Smooth muscle cell (in vitro differentiated cells): ENCODE measurements around the gene HDAC4. TPM values are rescaled to one million over a fixed set of nuclear protein-coding genes. Genes with fewer than 3 reads are reported as not detected.

Source experiments
- DNase-seq: peaks from one replicate; lab custom pipeline; 2025; ENCODE audit not compliant: unreplicated experiment; lab: John Stamatoyannopoulos, UW
- H2AFZ ChIP-seq: fragments of 200-600 bp; sonication (generic); 2 replicates; pipeline ENCODE4 v1.6.0; 2016; ENCODE audit warnings: antibody characterized with exemption, low read depth, mild to moderate bottlenecking
- H3F3A ChIP-seq: fragments of 200-600 bp; sonication (generic); 2 replicates; pipeline ENCODE4 v1.6.0; 2017; ENCODE audit warnings: antibody characterized with exemption, low read depth
- H3K27ac ChIP-seq: fragments of 200-600 bp; sonication (generic); 2 replicates; pipeline ENCODE4 v1.5.1; 2016; ENCODE audit warnings: low read depth, mild to moderate bottlenecking
- H3K27me3 ChIP-seq: fragments of 200-600 bp; sonication (generic); 2 replicates; pipeline ENCODE4 v1.6.1; 2016; ENCODE audit warnings: low read depth, mild to moderate bottlenecking
- H3K36me3 ChIP-seq: fragments of 200-600 bp; sonication (generic); 2 replicates; pipeline ENCODE4 v1.5.1; 2016; ENCODE audit warnings: low read depth
- H3K4me1 ChIP-seq: fragments of 200-600 bp; sonication (generic); 2 replicates; pipeline ENCODE4 v1.5.1; 2016; ENCODE audit warnings: low read depth
- H3K4me2 ChIP-seq: fragments of 200-600 bp; sonication (generic); 2 replicates; pipeline ENCODE4 v1.6.0; 2016; ENCODE audit warnings: mild to moderate bottlenecking
- H3K4me3 ChIP-seq: fragments of 200-600 bp; sonication (generic); 2 replicates; pipeline ENCODE4 v1.5.1; 2016; ENCODE audit warnings: mild to moderate bottlenecking
- H3K79me2 ChIP-seq: fragments of 200-600 bp; sonication (generic); 2 replicates; pipeline ENCODE4 v1.6.0; 2016; ENCODE audit warnings: low read depth, mild to moderate bottlenecking
- H3K9ac ChIP-seq: fragments of 200-600 bp; sonication (generic); 2 replicates; pipeline ENCODE4 v1.6.0; 2016; ENCODE audit warnings: low read depth
- H3K9me3 ChIP-seq: fragments of 200-600 bp; sonication (generic); replicated peaks from 2 replicates; pipeline ENCODE4 v1.5.1; 2016; ENCODE audit warnings: low read depth
- H4K20me1 ChIP-seq: fragments of 200-600 bp; sonication (generic); 2 replicates; pipeline ENCODE4 v1.6.0; 2016; ENCODE audit warnings: low read depth
- WGBS: methylation state at CpG from one replicate; pipeline ENCODE4 v1.1.7; 2016; ENCODE audit warnings: low lambda C conversion rate; 5-methylcytosine and 5-hydroxymethylcytosine counted together
- polyA plus RNA-seq: library from polyadenylated mRNA; unstranded; fragments of >200 nt; fragmentation: Nextera tagmentation; extraction: Ambion mirVana; gene quantifications from 2 replicates; pipeline ENCODE4 v1.2.1, GENCODE V29; 2016
- total RNA-seq: library from RNA; depleted of rRNA; stranded (reverse); fragments of >200 nt; gene quantifications from 2 replicates; pipeline ENCODE4 v1.2.3, GENCODE V29; 2014
- TF ChIP-seq, protein P1 (sequence below): fragments of 200-600 bp; sonication (generic); IDR thresholded peaks from 2 replicates; pipeline ENCODE4 v1.5.1; 2017; ENCODE audit warnings: borderline replicate concordance, mild to moderate bottlenecking, antibody characterized with exemption; ENCODE audit not compliant: insufficient read depth, poor library complexity, severe bottlenecking

The HDAC4 gene
- total and polyA plus RNA-seq, 2 experiments from 2014 or later = 6.2 to 35.7 TPM

DNA sequence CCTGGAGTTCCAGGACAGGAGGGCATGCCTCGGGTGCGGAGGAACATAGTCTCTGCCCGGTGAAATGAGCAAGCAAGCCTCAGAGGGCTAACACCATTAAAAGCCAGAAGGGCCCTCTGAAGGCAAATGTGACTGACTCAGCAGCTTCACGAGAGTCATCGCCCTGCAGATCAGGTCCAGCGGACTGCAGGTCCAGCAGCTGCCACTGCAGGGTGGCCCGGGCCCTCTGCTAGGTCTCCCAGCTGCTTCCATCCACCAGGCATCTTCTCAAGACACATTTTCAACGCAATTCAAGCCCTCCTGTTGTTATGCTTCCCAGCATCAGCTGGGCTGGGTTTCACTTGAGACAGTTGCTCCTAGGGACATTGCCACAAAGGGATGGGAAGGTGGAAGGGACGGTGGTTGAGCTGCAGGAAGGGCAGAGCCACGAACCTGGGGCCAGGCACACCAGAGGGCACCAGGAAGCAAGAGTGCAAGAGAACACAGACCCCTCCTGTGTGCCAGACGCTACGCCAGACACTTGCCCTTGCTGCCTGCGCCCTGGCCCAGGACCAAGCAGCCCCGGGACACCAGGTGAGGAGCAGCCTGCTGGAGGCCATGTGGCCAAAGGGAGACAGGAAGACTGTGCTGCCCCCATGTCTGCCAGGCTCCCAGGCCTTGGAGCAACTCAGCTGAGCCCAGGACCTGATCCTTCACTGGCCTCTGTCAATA, 173.0 kb downstream of the HDAC4 start:
- no peak overlapping the region for H3K9ac ChIP-seq
- H3K27me3 ChIP-seq = no peaks in the 10 kb centered on the region
- H3K4me2 ChIP-seq = peak overlapping the region; percentile 76
- H4K20me1 ChIP-seq = peaks cover 6% of the 10 kb centered on the region
- H3K27ac ChIP-seq = peak overlapping the region; percentile 89
- peaks cover 10% of the 10 kb centered on the region for H3K79me2 ChIP-seq
- WGBS = 70% methylated on average over 14 of the region's 14 CpGs
- no peak for DNase-seq
- H3K36me3 ChIP-seq = no peaks in the 10 kb centered on the region
- peaks cover 33% of the 10 kb centered on the region for H3K4me1 ChIP-seq
- H2AFZ ChIP-seq = no peak overlapping the region
- H3K4me3 ChIP-seq = no peak overlapping the region
- no peaks in the 10 kb centered on the region for H3K9me3 ChIP-seq
- H3F3A ChIP-seq = peaks cover 14% of the 10 kb centered on the region
- TF ChIP-seq, protein P1, sequence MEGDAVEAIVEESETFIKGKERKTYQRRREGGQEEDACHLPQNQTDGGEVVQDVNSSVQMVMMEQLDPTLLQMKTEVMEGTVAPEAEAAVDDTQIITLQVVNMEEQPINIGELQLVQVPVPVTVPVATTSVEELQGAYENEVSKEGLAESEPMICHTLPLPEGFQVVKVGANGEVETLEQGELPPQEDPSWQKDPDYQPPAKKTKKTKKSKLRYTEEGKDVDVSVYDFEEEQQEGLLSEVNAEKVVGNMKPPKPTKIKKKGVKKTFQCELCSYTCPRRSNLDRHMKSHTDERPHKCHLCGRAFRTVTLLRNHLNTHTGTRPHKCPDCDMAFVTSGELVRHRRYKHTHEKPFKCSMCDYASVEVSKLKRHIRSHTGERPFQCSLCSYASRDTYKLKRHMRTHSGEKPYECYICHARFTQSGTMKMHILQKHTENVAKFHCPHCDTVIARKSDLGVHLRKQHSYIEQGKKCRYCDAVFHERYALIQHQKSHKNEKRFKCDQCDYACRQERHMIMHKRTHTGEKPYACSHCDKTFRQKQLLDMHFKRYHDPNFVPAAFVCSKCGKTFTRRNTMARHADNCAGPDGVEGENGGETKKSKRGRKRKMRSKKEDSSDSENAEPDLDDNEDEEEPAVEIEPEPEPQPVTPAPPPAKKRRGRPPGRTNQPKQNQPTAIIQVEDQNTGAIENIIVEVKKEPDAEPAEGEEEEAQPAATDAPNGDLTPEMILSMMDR = no peak

DNA sequence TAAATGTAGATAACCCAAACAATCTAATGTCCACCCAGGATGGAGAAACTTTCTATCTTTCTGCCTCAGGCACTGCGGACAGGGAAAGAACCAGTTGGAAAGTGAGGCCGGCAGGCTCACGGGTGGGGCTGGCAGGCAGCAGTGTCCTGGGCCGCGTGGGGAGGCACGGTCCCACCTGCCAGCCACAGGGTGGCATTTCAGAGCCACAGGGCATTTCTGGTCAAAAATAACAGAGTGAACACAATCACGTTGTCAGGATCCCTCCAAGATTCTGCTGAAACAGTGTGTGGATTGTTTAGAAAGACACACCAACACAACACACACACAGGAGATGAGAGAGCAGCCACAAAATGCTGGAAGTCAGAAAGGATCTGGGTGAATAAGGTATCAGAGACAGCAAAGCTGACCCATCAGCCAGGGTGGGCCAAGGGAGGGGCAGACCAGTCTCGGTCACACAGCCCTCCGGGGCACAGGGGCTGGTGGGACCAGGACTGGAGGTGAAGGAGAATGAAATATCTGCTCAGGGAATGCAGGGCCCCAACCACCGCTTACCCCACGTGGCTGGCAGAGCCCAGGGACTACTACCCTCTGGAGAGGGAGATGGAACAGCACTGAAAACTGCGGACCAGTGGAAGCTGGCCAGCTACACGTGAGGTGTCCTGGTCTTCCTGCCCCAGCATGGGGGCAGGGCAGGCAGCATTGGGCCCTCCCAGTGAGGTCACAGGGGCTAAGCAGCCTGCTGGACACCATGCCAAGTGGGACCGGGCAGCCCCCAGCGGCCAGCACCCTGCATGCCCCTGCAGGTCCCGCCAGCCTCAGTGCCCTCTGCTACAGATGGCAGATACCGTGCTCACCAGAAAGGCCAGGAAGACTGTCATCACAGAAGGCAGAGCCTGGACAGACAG, 173.9 kb downstream of the HDAC4 start:
- Histone ChIP-seq H3K9me3 (no peaks in the 10 kb centered on the region), H3K4me3 (no peak overlapping the region), H3K36me3 (no peaks in the 10 kb centered on the region), H3K27ac (peak overlapping the region; percentile 89), H3K4me1 (peaks cover 41% of the 10 kb centered on the region), H3K79me2 (peaks cover 9% of the 10 kb centered on the region), H2AFZ (no peak overlapping the region), H3K9ac (peak overlapping the region; percentile 63), H4K20me1 (peaks cover 8% of the 10 kb centered on the region), H3F3A (peaks cover 14% of the 10 kb centered on the region), H3K4me2 (peak overlapping the region; percentile 76), H3K27me3 (no peaks in the 10 kb centered on the region)
- TF ChIP-seq, protein P1 = no peak
- WGBS = 80% methylated on average over 17 of the region's 17 CpGs
- DNase-seq = no peak

DNA sequence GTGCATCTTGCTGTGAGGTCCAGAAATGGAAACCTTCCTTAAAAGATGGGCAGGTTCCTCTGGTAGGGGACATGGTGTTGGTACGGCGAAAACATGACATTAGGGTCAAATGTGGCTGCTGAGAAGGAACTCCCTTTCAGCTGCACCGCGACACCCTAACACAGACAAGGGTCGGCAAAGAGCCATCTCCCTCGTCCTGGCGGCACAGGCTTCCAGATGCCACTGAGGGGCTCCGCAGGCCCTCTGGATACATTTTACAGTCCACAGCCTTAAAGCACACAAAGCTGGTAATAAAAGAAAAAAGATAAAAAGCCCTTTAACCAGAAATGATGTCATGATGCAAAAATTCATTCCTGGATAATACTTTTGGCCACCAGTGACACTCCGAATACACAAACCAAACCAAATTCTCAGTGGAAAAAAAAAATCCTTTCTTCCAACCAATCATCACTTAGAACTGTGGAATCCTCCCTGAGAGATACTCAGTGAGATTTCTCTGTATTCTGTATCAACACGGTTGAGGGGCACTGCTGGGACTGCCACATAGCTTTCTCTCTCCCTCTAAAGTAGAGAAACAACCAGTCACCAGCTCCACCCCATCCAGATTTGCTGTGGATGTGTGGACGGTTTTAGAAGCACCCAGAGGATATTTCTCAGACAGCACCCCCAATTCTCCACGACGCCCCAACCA, 174.8 kb downstream of the HDAC4 start:
- Histone ChIP-seq H3F3A (peaks cover 14% of the 10 kb centered on the region), H3K9me3 (no peaks in the 10 kb centered on the region), H4K20me1 (peaks cover 10% of the 10 kb centered on the region), H3K4me3 (no peak overlapping the region), H3K27ac (peak overlapping the region; percentile 89), H3K4me2 (peak overlapping the region; percentile 76), H2AFZ (no peak overlapping the region), H3K27me3 (no peaks in the 10 kb centered on the region), H3K79me2 (peaks cover 13% of the 10 kb centered on the region), H3K36me3 (no peaks in the 10 kb centered on the region), H3K9ac (peak overlapping the region; percentile 63), H3K4me1 (peaks cover 49% of the 10 kb centered on the region)
- TF ChIP-seq, protein P1 = no peak
- no peak for DNase-seq
- 28% methylated on average over 13 of the region's 13 CpGs for WGBS
